NCI-H1694 (cell line): ENCODE results near the gene SNAPC4.
"Not testable (repeated sequence)": the region's sequence is repeated elsewhere in the genome, so short reads cannot be mapped to it uniquely, and the experiment has no call there.

Experiments
- DNase-seq: peaks from one replicate; lab custom pipeline; 2025; lab: John Stamatoyannopoulos, UW

The SNAPC4 gene

DNA sequence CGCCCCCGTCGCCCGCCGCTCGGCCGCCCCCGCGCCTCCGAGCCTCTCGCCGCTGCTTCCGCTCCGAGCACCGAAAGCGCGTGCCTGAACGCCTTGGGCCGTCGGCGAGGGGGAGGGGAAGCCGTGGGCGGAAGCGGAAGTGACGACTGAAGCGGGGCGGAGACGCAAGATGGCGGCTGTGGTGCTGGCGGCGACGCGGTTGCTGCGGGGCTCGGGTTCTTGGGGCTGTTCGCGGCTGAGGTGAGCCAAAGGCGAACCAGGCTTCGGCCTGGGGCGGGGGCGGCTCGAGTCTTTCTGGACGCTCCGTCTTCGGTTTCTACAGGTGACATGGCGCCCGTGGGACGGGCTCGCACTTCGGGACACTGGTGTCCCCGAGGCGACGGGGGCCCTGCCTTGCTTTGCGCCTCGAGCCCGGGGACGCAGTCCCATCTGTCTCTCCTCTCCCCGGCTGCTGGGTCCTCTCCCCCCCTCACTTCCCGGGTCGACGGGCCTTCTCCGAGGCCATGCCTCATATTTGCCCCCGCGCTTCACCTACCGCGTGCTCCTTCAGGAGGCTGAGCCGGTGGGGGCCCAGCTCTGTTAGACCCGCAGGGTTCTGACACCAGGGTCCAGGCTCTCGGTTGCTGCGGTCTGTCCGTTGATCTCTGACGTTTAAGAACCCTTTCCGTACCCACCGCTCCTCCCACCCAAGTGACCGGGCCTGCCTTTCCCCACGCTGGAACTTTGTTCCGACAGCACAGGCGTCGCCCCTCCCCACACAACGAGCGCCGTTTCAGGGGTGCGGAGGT, 10.7 kb upstream of the SNAPC4 start, which contains the start of the genes ENTR1 and PMPCA:
Gene ENTR1, minus strand, starts transcription at position 115 of the 788 bp plus-strand sequence. CDS start 217 bp downstream, outside the sequence.
Gene PMPCA, plus strand, starts transcription at position 159 of the 788 bp plus-strand sequence. Its CDS starts 11 bp downstream, at position 170.
- DNase-seq = peak; percentile 42

DNA sequence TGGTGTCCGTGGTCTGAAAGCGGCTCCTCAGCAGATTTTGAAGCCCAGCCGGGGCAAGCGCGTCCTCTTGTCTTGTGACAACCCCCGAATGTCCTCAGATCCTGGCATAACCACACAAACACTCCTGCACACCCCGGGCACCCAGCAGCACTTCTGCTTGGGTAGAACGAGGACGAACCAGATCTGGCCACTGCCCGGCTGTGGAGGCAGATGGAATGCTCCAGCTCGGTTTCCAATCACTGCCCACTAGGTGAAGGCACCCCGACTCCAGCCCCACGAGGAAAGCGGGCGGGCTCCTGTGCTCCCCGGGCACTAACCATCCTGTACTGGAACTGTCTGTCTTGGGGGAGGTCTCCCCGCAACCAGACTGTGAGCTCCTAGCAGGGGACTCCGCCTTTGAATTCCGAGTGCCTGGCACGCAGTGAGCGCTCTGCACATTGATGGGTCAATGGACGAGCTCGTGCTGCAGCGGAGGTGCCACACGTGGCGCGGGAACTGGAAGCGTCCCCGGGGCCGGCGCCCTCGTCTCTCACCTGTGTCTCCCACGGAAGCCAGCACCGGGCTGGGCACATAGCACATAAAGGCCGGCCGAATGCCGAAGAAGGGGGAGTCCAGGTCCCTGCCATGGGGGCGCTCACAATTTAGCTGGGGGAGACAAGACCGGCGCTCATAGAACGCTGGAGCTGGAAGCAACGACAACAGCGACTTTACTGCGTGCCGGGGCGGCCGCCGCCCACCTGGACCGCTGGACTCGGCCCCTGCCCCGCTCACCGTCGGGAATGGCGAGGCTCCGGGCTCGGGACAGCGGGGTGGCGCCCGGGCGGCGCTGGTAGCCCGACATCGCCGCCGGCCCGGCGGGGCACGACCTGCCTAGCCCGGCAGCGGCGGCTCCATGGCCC, 9.8 kb upstream of the SNAPC4 start:
- DNase-seq = no peak

DNA sequence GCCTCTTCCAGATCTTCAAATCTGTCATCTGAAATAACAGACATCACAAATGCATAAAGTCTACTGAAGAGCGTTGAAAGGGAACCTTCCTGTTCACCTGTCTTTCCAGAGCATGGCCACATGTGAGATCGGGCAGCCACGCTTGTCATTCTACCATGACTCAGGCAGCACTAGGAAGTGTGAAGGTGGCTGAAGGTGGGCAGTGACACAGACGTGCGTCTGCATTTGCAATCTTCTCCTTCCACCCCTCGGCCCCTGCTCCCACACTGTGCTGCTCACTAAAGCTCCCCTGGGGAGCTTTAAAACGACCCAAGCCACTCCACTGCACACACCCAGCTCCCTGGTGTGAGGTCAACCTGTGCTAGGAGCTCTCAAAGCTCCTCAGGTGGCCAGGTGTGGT, 7.9 kb upstream of the SNAPC4 start:
- no peak for DNase-seq

DNA sequence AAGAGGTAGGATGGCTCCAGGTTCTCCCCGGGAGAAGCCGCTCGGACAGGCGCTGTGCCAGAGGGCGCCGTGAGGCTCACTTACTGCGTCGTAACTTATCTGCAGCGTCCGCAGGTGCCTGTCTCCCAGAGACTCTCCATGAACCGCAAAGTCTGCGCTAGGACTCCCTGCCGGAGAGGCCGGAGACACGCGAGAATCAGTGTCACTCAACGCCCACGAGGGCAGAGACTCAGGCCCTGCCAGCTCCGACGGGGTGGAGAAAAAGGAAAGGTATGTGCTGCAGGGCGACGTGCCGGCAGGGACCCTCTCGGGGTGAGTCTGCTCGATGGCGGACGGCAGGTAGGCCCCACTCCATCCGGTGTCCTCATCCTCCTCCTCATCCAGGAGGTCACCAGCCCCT, 7.1 kb upstream of the SNAPC4 start:
- not testable (repeated sequence) for DNase-seq

DNA sequence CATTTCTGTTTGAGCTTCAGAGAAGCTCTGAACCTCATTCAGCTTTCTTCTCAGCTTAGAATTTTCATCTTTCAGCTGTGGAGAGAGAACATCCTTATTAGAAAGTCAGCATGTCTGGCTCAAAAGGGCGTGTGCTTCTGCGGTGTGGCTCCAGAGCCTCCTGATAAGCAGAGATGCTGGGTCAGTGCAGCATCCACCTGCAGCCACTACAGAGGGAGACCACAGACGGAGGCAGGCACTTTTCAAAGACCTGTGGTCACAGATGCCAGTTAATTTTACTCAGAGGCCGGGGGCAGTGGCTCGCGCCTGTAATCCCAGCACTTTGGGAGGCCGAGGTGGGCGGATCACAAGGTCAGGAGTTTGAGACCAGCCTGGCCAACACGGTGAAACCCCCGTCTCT, 5.9 kb upstream of the SNAPC4 start:
- not testable (repeated sequence) for DNase-seq

DNA sequence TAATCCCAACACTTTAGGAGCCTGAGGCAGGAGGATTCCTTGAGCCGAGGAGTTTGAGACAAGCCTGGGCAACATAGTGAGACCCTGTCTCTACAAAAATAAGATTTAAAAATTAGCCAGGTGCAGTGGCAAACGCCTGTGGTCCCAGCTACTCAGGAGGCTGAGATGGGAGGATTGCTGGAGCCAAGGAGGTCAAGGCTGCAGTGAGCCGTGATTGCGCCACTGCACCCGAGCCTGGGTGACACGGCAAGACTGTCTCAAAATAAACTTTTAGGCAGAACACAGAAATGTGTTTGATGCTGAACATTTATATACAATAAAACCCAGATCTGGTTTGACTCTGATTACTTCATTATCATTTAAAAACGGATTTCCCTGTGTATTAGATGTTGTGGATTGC, 5.5 kb upstream of the SNAPC4 start:
- DNase-seq = no peak

DNA sequence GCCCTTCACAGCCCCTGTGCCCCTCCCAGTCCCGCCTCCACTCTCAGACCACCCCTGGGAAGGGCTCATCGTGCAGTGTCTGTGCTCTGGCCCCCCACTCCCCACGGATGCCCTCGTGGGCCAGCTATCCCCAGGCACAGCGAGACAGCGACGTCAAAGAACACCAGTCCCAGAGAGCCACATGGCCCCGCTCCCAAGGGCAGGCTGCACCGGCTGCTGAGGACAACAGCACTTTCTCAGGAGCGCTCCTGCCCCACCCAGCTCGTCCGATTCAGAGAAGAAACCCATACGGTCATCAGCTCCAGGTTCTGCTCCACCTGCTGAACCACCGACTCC, 4.8 kb upstream of the SNAPC4 start:
- no peak for DNase-seq

DNA sequence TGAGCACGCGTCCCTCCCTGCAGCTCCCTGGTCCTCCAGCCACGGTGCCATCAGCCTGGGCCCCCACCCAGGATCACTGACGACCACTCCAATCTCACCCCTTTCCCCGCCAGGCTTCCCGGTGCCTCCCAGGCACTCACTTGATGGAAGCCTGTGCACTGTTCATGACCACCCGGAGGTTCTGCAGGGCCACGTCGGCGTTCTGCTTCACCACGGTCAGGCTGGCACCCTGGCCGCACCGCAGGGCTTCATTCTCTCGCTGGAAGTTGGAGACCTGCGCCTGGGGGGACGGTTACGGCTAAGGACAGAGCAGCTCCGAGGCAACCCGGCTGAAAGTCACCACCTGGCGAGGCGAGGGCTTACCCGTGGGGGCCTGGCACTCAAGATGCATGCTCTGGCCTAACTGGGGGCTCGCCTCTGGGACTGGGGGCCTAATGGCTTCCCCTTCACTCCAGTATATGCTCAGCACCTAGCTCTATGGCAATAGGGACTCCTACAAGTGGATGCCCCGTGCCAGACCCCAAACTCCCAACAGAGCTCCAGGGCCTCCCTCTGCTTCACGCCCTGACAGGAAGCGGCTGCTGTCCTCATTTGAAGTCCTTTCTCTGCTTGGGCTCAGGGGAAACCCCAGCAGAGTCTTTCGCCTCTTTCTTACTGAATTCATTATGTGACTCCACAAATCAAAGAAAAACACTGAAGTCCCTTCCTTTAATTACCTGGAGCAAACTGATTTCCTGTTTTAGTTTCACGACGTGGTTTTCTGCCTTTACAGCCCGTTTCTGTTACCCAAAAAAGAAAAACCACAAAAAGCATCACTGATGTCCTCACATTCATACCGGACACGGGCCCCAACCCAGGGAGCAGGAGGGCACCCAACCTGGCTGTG, 4.2 kb upstream of the SNAPC4 start:
- DNase-seq = no peak

DNA sequence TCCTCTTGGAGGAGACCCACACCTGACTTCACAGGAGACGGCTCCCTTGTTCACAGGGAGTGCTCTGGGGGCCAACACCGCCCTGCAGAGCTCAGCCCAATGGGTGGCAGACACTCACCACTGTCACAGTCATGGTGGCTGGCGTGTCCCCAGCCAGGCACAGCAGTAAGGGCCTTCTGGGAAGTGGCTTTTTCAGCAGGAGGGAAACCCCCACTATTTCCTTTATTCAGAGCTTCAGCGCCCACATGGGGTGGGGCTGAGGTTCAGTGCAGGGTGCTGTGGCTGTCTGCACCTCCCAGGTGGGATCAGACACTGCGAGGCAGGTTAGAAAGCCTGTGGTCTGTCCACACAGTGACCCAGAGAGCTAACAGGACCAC, 3.6 kb upstream of the SNAPC4 start:
- DNase-seq = no peak

- DNase-seq = no peak
Observed at GRCh38 chr9:136402067-136402466, 2.1 kb upstream of the SNAPC4 start.

DNA sequence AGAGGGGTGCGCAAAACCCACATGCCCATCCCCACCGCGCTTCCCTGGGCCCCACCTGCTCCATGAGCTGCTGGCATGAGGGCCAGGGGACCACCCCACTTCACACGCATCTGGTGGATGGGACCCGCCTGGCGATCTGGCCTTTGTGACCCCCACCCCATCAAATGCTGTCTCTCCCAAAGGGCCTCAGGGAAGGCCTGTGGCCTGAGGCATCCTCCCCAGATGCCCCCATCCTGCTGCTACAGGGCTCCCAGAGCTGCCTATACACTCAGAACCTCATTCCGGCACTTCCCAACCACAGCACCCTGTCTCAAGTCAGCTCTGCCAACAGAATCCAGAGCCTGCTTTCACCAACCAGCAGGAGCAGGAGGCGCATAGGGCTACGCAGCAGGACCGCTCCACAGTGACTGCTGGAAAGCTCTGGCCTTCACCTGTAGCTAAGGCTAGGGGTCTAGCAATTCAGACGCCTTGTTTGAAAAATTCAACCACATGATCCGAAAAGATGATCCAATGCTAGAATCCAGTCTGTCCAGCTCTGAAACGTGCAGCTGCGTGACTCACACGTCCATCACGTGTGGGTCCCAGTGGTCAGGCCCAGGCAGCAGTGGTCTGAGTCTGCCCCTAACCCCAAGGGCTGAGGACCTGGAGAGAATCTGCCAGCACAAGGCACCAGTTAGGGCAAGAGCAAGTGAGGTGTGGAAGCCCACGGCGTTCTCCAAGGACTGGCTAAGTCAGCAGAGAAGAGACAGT, 1.4 kb upstream of the SNAPC4 start:
- no peak for DNase-seq

GRCh38 chr9:136399176-136400037, 563 bp downstream of the SNAPC4 start:
- no peak for DNase-seq

DNA sequence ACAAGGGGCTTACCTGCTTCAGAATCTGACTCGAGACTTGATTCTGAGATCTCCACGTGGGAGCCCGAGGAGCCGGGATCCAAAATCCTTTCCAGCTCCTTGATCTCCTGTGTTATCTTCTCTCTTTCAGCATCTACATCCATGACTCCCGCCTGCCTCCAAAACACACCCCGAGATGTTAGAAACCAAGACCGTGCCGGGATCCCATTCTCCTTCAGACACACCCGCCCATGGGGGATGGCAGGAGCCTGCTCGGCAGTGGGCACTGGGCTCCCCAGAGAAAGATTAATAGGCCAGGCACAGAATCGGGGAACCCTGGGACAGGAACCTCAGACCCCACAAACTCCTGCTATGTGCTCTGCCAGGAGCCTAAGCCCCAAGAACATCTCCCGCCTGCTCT, 1.7 kb downstream of the SNAPC4 start:
- no peak for DNase-seq

DNA sequence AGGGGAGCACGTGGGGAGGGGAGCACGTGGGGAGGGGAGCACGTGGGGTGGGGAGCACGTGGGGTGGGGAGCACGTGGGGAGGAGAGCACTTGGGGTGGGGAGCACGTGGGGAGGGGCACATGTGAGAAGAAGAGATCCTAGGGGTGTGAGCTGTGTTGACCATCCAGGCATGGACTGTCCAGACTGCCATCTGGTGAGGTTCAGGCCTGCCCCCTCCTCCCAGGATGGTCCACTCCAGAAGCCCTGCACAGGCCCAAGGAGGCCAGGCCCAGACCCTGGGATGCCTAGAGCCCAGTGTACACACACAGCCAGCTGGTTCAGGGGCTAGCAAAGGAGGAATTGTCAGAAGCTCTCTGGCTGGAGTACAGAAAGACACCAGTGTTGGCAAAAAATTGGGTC, 2.3 kb downstream of the SNAPC4 start:
- DNase-seq = no peak

DNA sequence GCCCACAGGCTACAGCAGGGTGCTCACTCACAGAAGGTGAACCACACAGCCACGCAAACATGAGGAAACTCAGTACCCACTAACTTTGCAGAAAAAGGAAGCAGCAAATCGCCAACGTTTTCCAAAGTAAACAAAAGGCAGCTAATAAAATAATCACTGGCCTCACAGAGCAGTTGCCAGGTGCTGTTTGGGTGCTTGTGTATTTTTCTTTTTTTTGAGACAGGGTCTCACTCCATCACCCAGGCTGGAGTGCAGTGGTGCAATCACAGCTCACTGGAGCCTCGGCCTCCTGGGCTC, 3.8 kb downstream of the SNAPC4 start:
- DNase-seq = no peak

GRCh38 chr9:136395345-136396218, 4.4 kb downstream of the SNAPC4 start:
- DNase-seq = no peak

GRCh38 chr9:136395020-136395340, 5.0 kb downstream of the SNAPC4 start:
- no peak for DNase-seq

GRCh38 chr9:136394312-136395019, 5.5 kb downstream of the SNAPC4 start:
- DNase-seq = no peak

DNA sequence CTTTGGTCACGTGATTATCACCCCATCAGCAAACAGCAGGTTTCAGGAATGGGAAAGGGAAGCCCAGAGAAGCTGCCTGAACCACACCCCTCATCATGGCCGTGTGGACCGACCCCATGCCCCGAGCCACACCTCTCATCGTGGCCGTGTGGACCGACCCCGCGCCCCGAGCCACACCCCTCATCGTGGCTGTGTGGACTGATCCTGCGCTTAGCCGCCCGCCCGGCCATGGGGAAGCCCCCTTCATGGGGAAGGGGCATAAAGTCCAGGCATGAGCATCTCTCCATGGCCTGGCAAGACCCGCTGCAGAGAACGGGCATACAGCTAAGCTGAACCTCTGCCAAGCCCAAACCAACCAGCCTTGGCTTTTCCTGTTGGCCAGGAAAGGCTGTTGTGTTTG, 6.4 kb downstream of the SNAPC4 start:
- no peak for DNase-seq
